Osteoblast (primary cell): ENCODE results near the gene KCND3. TPM values are rescaled to one million over a fixed set of nuclear protein-coding genes. Genes with fewer than 3 reads are reported as not detected.

Source experiments
- DNase-seq: peaks from one replicate; pipeline ENCODE4 v3.0.0; 2011; ENCODE audit warnings: low spot score, mixed read lengths; ENCODE audit not compliant: insufficient read length; ENCODE audit errors: missing footprints
- H2AFZ ChIP-seq: 2 replicates; pipeline ENCODE4 v1.6.0; 2011; ENCODE audit warnings: mild to moderate bottlenecking, low read length
- H3K27ac ChIP-seq: 2 replicates; pipeline ENCODE4 v1.5.1; 2011; ENCODE audit warnings: mild to moderate bottlenecking, low read depth, low read length, moderate library complexity
- H3K27me3 ChIP-seq: 2 replicates; pipeline ENCODE4 v1.6.0; 2012; ENCODE audit warnings: mild to moderate bottlenecking, control low read depth, inconsistent platforms, low read length, moderate library complexity; ENCODE audit not compliant: insufficient read depth
- H3K36me3 ChIP-seq: 2 replicates; pipeline ENCODE4 v1.5.1; 2011; ENCODE audit warnings: mild to moderate bottlenecking, low read length, control low read depth, moderate library complexity; ENCODE audit not compliant: insufficient read depth
- H3K4me1 ChIP-seq: 2 replicates; pipeline ENCODE4 v1.5.1; 2011; ENCODE audit warnings: mild to moderate bottlenecking, low read length, control low read depth, moderate library complexity; ENCODE audit not compliant: insufficient read depth
- H3K4me2 ChIP-seq: 2 replicates; pipeline ENCODE4 v1.6.0; 2011; ENCODE audit warnings: mild to moderate bottlenecking, low read length; ENCODE audit not compliant: insufficient read depth
- H3K4me3 ChIP-seq: fragments of 200-600 bp; sonication (generic); 3 replicates; pipeline ENCODE4 v1.5.1; 2012; ENCODE audit warnings: mild to moderate bottlenecking, low read length, inconsistent platforms; ENCODE audit not compliant: insufficient read depth
- H3K79me2 ChIP-seq: 2 replicates; pipeline ENCODE4 v1.6.0; 2012; ENCODE audit warnings: mild to moderate bottlenecking, low read length, control low read depth, inconsistent platforms; ENCODE audit not compliant: insufficient read depth
- H3K9me3 ChIP-seq: 2 replicates; pipeline ENCODE4 v1.5.1; 2011; ENCODE audit warnings: low read depth, low read length, control low read depth
- H4K20me1 ChIP-seq: 2 replicates; pipeline ENCODE4 v1.6.0; 2012; ENCODE audit warnings: mild to moderate bottlenecking, low read length, control low read depth; ENCODE audit not compliant: insufficient read depth
- total RNA-seq: library from RNA; depleted of rRNA; stranded (reverse); fragments of >200 nt; gene quantifications from 2 replicates; pipeline ENCODE4 v1.2.3, GENCODE V29; 2012
- TF ChIP-seq, protein P1 (sequence below): IDR thresholded peaks from 2 replicates; pipeline ENCODE4 v1.5.1; 2011; ENCODE audit warnings: mild to moderate bottlenecking, low read depth, low read length, moderate library complexity; ENCODE audit errors: extremely low read depth

The KCND3 gene
- total RNA-seq, 1 donor: 3.6 TPM

- Histone ChIP-seq H3K4me3 (no peak overlapping the region), H2AFZ (no peak overlapping the region), H3K27me3 (no peaks in the 10 kb centered on the region), H3K4me1 (no peaks in the 10 kb centered on the region), H3K27ac (no peak overlapping the region), H4K20me1 (no peaks in the 10 kb centered on the region), H3K36me3 (no peaks in the 10 kb centered on the region), H3K4me2 (no peak overlapping the region), H3K9me3 (no peaks in the 10 kb centered on the region), H3K79me2 (no peaks in the 10 kb centered on the region)
- TF ChIP-seq, protein P1, sequence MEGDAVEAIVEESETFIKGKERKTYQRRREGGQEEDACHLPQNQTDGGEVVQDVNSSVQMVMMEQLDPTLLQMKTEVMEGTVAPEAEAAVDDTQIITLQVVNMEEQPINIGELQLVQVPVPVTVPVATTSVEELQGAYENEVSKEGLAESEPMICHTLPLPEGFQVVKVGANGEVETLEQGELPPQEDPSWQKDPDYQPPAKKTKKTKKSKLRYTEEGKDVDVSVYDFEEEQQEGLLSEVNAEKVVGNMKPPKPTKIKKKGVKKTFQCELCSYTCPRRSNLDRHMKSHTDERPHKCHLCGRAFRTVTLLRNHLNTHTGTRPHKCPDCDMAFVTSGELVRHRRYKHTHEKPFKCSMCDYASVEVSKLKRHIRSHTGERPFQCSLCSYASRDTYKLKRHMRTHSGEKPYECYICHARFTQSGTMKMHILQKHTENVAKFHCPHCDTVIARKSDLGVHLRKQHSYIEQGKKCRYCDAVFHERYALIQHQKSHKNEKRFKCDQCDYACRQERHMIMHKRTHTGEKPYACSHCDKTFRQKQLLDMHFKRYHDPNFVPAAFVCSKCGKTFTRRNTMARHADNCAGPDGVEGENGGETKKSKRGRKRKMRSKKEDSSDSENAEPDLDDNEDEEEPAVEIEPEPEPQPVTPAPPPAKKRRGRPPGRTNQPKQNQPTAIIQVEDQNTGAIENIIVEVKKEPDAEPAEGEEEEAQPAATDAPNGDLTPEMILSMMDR: no peak
- no peak for DNase-seq
Measured at GRCh38 chr1:112006416-112007025, 17.1 kb upstream of the KCND3 start.

DNA sequence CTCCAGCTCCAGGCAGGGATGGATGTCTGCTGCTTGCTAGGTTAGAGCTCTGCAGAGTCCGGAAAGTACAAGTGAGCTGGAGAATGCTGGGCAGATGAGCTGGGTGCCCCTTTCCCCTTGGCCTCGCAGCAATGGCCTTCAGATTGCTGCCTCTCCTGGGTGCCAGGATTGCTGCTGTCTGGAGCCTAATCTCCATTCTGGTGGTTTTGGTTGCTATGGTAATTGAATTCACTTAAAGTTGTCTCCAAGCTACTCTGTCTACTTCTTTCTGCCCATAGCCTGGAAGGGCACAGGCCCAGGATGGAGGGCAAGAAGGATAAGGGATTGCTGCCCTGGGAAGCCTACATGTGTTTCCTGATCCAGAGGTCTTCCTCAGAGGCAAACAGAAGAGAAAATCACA lies 14.6 kb upstream of the KCND3 start:
- TF ChIP-seq, protein P1: no peak
- H3K27me3 ChIP-seq: peaks cover 4% of the 10 kb centered on the region
- no peaks in the 10 kb centered on the region for H3K9me3 ChIP-seq
- no peaks in the 10 kb centered on the region for H3K36me3 ChIP-seq
- no peak overlapping the region for H3K4me3 ChIP-seq
- no peak overlapping the region for H3K4me2 ChIP-seq
- no peaks in the 10 kb centered on the region for H3K79me2 ChIP-seq
- no peak overlapping the region for H3K27ac ChIP-seq
- no peak overlapping the region for H2AFZ ChIP-seq
- no peak for DNase-seq
- no peaks in the 10 kb centered on the region for H3K4me1 ChIP-seq
- H4K20me1 ChIP-seq: no peaks in the 10 kb centered on the region

DNA sequence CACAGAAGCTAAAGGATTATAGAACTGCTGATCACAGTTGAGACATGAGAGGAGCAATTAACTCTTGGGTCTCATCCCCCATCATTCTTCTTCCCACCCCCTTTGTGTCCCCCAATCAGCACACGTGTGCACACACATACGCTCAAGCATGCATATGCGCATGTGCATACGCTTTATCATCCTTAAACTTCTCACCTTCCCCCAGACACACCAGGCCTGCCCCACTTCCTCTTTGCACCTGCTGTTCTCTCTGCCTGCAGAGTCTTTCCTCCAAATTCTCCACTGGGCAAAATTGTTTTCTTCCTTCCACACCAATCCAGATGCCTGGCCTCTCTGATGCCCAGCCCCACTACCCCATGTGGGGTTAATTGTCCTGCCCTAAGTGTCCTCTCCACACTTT lies 13.0 kb upstream of the KCND3 start:
- H3K4me2 ChIP-seq: no peak overlapping the region
- TF ChIP-seq, protein P1: no peak
- peaks cover 4% of the 10 kb centered on the region for H3K27me3 ChIP-seq
- no peaks in the 10 kb centered on the region for H3K9me3 ChIP-seq
- no peaks in the 10 kb centered on the region for H3K4me1 ChIP-seq
- no peaks in the 10 kb centered on the region for H4K20me1 ChIP-seq
- H3K4me3 ChIP-seq: no peak overlapping the region
- H2AFZ ChIP-seq: no peak overlapping the region
- no peak for DNase-seq
- H3K27ac ChIP-seq: no peak overlapping the region
- no peaks in the 10 kb centered on the region for H3K79me2 ChIP-seq
- no peaks in the 10 kb centered on the region for H3K36me3 ChIP-seq

DNA sequence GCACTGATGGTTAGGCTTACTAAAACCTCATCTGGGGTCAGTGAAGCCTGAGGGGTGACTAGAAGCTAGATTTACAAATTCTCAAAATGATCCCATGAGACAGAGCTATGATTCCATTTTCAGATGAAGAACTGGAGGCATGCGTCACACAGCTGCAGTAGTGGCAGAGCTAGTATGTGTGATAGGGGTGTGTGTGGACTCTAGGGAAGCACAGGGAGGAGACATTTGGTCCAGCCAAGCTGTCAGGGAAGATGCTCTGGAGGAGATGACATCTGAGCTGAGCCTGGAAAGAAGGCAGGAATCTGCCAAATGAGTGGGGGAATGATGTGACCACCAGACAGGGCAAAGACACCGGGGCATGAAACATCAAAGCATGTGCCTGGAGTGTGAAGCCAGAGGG lies 12.0 kb upstream of the KCND3 start:
- peaks cover 4% of the 10 kb centered on the region for H3K27me3 ChIP-seq
- H3K4me2 ChIP-seq: no peak overlapping the region
- DNase-seq: no peak
- H3K79me2 ChIP-seq: no peaks in the 10 kb centered on the region
- TF ChIP-seq, protein P1: no peak
- no peaks in the 10 kb centered on the region for H3K36me3 ChIP-seq
- no peaks in the 10 kb centered on the region for H3K9me3 ChIP-seq
- no peaks in the 10 kb centered on the region for H3K4me1 ChIP-seq
- H4K20me1 ChIP-seq: no peaks in the 10 kb centered on the region
- no peak overlapping the region for H3K27ac ChIP-seq
- no peak overlapping the region for H2AFZ ChIP-seq
- no peak overlapping the region for H3K4me3 ChIP-seq
